T-helper 1 cell (primary cell): ENCODE data around the gene SLC25A43.
"Not testable (repeated sequence)": the region's sequence is repeated elsewhere in the genome, so short reads cannot be mapped to it uniquely, and the experiment has no call there.

Source experiments
- DNase-seq, 5 donors: peaks; one replicate each; pipeline ENCODE4 v3.0.0-alpha.2; 2012 to 2020

The SLC25A43 gene

DNA sequence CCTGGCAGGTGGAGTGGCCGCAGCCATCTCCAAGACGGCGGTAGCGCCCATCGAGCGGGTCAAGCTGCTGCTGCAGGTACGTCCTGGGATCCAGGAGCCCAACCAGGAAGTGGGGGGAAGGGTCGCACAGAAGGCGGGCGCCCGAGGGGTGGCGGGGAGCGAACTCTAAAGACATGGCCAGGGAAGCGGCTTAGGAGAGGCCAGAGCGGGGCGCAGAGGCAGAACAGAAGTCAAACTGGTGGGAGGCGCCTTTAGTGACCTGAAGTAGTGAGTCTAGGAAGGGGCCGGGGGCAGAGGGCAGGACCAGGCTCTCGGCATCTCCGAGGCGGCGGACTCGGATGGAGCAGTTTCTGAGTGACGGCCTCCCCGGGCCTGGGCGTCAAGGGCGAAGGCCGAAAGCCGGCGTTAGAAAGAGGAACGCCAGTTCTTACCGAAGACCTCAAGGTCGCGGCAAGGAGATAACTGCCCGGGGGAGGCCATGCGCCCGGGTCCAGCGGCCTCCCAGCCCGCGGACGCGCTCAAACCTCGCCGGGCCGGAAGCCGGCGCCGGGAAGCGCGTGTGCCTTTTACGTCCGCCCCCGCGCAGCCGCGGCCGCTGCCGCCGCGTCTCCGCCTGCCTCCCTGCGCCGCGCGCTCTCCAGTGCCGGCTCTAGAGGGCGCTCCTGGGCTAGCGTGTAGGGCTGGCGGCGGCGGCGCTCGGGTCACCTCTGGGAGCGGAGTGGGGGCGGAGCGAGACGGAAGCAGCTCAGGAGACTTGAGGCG lies 69.6 kb downstream of the SLC25A43 start:
- DNase-seq = peak; percentile 73 to 88 (median 83)

DNA sequence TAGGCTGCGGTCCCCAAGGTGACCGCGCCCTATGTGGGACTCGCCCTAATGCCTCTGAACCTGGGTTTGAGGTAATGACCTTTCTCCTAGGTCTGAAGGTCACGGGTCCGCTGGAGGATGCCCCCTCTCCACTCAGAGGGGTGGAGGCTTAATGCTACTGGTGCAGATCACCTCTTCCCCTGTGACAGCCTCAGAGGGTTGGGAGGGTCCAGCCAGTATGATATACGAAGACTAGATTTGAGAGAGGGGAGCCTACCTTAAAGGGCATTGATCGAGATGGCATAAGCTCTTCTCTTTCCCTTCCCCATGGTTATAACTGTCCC lies 70.1 kb downstream of the SLC25A43 start:
- DNase-seq = no peak

DNA sequence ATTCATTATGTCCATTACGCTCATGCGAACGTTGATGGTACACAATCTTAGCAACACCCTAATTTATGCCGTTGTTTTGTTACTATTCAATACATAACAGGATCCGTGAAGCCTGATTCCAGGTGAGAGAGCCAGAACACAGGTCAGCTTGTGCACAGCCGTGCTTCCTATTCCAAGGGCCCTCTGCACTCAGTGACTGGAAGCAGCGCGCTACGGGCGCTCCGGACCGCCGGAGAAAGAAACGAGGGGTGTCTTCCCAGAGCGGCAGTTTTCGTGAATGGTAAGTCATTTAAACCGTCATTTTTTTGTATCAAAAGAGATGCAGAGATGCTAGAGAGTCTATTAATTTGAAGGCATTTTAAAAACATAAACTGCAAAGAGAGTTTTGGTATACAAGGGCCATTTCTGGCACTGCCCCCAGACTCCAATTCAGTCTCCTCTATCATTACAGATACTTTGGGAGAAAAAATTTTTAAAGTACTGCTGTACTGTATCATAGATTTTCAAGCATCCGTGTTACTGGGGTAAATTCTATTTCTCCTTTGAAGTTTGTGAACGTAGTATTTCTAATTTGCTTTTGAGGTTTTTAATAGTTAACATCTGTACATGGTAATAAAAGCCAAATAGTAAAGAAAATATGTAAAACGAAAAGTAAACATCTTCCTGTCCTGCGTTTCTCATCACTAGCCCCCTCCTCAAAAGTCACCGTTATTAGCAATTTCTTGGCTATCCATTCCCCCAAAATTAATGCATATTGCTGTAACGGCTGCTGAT lies 75.7 kb downstream of the SLC25A43 start:
- DNase-seq = no peak

DNA sequence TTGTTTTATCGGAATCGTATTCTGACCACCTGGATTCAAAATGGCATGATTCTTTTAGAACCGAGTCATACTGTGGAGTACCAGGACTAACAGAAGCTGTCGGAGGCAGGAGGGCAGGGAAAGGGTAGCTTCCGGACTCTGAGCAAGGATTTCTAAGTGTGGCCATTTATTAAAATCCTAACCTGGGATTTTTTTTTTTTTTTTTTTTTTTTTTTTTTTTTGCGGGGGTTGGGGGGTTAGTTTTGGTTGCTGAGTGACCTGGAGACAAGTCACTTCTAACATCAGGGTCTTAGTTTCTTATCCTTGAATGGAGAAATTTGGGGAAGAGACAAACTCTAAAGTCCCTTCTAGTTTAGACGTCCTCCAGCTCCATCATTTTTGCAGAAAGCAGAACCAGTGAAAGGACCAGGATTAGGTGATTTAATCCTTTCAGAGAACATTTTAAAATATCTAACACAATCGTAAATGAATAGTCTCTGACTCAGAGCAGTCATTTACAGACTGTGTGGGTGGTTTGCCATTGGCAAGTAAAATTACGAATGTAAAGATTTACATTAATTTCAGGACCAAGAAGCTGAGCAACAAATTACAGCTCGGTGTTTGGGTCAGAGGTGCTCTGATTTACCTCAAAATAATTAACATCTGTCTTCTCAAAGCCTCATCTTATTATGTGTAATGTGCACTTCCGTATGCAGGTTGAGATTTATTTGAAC lies 76.4 kb downstream of the SLC25A43 start:
- no peak for DNase-seq

DNA sequence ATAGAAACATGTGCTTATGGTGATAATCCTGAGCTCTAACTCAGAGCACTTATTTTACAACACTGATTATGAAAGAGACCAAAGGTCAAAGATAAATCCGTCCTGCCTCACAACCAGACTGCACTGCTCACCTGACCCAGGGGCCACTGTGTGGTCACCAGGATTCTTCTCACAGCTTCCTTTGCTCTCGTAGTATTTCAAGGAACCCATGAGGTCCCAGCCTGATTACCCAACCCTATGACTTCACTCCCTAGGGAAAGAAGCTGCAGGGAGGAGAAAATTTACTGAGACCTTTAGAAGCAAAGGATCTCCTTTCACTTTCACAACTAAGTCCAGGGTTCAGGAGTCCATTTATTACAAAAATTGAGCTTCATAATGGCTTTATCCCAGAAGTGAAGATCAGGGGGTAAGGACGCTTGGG lies 78.7 kb downstream of the SLC25A43 start:
- DNase-seq = no peak

DNA sequence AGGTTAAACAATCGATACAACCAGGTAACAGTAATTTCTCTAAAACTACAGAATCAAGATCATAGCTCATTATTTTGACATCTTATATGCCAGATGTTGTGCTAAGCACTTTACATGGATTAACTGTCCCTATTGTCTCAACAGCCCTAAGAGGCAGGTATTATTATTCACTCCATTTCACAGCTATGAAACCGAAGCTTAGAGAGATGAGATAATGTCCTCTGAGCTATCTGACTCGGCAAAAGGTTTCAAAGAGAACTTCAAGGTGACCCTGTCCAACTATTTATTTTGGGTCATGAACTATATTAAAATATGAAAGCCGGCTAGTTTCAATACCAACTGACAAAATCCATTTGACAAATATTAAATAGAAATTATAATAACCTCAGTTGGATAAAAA lies 79.4 kb downstream of the SLC25A43 start:
- DNase-seq = no peak

DNA sequence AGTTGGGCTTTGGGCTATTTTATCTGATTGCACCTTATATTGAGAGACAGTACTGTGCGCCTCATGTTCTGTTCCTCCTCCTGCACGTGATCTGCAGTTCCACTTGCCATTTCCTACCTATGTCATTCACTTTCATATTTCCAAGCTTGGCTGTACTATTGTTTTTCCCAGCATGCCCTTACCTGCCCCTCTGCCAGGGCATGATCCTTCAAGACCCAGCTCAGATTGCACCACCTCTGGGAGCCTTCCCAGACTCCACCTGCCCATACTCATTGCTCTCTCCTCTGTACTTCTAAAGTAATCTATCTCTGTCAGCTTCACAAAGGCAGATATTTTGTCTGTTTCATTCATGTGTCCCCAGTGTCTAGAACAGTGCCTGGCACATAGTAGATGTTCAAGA lies 80.7 kb downstream of the SLC25A43 start:
- DNase-seq = no peak

DNA sequence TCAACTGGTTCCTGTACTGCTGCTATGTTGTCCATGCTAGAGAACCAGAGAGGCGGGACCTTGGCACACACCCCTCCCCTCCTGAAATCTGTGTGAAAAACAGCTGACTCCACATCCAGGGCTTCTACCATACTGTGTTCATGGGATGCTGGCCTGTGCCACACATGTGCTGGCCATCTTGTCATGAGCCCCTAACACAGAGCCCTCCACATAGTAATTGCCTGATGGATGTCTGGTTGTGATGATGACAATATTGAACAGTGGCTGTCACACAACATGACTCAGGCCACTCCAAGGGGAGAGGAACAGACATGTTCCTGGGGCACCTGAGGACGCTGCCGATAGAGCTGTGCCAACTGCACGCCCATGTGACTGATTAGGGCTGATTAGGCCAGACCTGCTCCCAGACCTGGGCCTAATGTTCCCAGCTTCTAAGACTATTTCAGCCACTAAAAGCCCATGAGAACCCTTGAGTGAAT lies 82.2 kb downstream of the SLC25A43 start:
- DNase-seq = no peak

DNA sequence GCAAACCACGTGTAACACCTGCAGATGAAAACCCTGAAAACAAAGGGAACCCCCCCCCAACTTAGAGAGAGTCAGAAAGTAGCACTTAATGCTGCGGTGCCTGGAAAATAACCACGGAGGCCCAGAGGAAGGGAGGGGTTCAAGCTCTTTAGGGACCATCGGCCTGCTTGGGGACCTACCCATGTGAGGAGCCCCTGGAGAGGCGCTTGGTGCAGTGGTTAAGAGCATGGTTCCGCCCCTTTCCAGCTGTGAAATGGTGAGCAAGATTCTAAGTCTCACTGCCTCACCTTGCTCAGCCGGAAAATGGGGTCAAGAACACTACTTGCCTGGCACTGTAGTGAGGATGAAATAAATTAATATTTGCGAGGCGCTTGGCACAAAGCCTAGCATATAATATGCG lies 82.9 kb downstream of the SLC25A43 start:
- no peak for DNase-seq

DNA sequence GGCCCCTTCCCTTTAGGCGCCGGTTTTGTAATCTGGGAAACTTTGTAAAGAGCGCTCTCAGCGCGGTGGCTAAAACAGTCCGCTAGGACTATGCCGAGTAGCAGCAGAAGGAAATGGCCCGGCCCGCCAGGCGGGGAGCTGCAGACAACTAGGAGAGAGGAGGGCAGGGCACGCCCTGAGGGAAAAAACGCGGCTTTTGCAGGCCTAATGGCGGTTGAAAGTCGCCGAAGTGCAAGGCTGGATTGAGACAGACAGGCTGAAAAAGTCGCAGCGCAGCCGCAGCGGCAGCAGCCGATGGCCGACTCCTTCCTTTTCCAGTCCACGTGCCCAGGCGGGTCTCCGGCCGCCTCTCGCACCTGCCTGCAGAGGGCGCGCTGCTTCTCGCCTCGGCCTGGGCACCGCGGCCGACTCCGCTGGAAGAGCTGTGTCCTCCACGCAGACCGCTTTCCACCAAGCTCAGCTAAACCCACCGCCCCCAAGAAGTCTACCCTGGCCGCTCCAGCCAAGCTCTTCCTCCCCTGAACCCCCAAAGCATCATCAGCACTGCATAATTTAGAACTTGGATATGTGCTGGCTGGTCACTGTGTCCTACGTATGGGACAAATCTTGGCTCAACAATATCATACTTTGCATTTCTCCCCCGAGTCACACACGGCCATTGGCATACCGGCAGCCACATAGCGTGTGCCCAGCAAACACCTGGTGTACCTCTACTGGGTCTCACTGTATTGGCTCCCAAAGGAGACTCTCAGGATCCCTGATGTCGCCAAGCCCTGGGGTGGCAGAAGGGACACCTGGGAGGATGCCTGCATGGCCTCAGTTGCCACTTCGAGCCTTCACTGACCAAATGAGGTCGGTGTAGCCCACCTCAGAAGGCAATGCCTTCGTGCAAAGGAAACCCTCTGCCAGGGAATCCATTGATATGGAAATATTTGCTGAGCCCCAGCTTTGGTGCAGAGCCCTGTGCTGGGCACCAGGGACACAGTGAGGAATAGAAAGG lies 83.6 kb downstream of the SLC25A43 start:
- DNase-seq = peak; percentile 35 to 66 (median 45)

DNA sequence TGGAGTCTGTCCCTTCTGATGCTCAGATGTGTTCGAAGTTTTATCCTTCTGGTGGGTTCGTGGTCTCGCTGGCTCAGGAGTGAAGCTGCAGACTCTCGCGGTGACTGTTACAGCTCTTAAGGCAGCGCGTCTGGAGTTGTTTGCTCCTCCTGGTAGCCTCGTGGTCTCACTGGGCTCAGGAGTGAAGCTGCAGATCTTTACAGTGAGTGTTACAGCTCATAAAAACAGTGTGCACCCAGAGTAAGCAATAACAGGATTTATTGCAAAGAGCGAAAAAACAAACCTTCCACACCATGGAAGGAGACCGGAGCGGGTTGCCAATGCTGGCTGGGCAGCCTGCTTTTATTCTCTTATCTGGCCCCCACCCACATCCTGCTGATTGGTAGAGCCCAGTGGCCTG lies 87.6 kb downstream of the SLC25A43 start:
- DNase-seq = no peak

DNA sequence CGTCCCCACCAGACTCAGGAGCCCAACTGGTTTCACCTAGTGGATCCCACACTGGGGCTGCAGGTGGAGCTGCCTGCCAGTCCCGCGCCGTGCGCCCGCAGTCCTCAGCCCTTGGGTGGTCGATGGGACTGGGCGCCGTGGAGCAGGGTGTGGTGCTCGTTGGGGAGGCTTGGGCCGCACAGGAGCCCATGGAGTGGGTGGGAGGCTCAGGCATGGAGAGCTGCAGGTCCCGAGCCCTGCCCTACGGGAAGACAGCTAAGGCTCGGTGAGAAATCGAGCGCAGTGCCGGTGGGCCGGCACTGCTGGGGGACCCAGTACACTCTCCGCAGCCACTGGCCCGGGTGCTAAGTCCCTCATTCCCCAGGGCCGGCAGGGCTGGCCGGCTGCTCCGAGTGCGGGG lies 88.6 kb downstream of the SLC25A43 start:
- not testable (repeated sequence) for DNase-seq

DNA sequence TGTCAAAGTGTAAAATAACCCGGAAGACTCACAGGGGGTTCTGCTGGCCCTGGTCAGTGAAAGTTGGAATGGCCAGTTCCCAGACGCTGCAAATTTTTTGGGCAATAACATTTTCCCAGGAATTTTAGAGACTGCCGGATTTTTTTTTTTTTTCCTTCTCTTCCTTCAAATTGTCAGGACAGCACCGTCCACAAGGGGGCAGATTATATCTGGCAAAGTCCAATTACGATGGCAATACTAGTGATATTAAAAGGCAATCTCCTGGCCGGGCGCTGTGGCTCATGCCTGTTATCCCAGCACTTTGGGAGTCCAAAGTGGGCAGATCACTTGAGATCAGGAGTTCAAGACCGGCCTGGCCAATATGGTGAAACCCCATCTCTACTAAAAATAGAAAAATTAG lies 89.6 kb downstream of the SLC25A43 start:
- DNase-seq = peak in 3 of 5 donors; percentile 7 to 36 (median 16)

DNA sequence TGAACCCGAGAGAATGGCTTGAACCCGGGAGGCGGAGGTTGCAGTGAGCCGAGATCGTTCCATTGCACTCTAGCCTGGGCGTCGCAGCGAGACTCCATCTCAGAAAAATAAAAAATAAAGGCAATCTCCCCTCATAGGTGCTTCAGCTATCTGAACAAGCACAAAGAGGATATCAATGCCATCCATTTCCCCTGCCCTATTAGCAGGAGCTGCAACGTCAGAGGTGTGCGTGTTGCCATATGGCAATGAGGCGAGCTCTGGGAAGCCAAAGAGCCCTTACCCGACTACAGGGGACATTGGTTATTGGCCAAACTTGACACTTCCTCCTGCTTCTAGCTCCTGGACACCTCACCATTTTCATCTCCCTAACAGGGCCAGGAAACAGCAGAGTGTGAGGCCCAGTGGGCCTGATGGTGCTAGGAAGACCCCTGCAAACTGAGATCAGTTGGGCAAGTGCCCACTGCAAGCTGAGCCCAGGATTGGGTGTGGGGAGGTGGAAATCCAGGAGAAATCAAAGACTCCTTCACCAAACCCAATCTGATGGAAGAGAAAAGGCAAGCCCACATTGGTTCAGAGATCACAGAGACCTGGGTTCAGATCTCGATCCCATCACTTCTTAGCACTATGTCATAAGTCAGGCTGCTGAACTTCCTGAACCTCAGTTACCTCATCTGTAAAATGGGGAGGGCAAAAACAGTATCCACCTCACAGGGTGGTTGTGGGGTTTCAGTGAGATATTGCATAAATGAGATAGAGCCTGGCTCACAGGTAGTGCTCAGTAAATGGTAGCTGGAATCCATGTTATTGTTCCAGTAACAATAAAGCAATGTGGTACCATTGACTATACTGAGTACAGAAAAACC lies 90.3 kb downstream of the SLC25A43 start:
- no peak for DNase-seq

DNA sequence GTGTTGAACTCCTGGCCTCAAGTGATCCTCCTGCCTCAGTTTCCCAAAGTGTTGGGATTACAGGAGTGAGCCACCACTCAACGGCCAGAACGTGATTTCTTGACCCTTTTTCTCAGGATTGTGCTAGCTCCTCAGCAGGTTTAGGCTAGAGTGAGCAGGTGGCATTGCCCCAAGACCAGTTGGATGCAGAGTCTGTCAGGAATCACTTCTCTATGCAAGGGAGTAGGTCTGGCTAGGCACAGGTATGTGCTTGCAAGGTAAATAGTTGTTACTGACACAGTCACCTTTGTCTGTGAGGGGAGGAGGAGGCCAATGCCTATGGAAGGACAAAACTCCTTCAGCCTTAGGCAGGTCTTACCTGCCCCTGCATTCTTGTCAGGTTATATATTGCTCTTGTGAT lies 93.3 kb downstream of the SLC25A43 start:
- DNase-seq = no peak

DNA sequence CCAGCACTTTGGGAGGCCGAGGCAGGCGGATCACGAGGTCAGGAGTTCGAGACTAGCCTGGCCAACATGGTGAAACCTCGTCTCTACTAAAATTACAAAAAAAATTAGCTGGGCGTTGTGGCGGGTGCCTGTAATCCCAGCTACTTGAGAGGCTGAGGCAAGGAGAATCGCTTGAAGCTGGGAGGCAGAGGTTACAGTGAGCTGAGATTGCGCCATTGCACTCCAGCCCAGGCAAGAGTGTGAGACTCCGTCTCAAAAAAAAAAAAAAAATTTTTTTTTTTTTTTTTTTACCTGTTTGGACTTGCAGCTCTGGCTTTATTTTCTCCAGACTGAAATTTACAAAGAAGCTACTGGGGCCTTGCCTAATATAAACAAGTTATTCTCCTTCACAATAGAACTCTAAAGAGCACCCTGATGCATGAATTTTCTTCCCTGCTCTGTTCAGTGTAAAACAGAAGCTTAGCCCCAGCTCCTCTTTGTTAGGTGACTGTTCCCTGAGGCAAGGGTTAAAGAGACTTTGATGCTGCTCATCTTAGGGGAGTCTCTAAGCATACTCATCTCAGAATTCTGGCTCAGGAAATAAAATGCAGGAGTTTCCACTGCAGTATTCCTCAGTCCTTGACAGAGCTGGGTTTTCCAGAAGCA lies 94.8 kb downstream of the SLC25A43 start:
- DNase-seq = not testable (repeated sequence)

DNA sequence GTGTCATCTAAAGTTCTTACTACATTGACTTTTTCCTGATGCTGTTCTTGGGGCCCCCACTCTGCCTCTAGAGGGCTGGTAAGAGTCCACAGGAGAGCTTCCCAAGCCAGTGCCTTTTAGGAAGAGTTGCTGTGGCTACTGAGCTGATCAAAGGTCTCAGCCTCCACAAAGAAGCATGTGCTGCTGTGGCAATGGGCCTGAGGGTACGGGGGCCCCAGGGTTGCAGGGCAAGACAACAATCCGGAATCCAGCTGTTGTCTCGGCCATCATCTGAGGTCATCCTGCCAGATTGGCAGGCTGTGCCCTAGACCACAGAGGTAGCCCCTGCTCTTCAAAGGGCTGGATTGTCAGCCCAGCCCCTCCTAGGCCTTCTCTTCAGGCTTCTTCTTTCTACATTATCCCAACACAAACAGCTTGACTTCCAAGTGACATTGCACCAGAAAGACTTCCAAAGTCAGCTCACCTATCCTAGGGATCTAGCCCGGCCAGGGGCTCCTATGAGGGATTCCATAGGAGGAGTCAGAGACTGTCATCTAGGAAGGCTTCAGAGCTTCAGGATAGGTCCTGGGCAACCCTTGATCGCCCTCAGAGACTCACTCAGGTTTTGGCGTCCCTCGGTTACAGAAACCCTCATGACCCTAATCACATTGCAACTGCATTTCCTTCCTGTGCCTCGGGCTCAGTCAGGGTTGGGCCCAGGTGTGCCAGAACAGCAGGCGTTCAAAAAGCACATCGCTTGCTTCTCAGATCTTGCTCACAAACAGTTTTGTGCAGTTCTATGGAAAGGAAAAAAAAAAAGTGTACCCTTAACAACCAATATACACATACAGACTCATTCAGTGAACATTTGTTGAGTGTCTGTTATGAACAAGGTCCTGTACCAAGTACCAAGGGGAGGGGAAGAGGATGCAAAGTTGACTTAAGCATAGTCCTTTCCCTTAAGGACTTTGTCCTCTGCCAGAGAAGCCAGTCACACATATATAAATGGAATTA lies 96.9 kb downstream of the SLC25A43 start:
- no peak for DNase-seq

DNA sequence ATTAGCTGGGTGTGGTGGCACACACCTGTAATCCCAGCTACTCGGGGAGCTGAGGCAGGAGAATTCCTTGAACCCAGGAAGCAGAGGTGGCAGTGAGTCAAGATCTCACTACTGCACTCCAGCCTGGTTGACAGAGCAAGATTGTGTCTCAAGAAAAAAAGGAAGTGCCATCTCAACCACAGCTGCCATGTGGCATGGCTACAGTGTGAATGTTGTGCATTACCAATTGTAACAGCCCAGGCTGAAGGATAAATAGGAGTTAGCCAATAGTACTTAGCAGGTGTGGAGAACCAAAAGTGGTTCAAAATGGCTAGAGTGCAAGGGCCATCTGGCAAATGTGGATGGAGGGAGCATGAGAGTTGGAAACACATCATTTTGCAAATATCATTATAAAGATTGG lies 98.0 kb downstream of the SLC25A43 start:
- no peak for DNase-seq

DNA sequence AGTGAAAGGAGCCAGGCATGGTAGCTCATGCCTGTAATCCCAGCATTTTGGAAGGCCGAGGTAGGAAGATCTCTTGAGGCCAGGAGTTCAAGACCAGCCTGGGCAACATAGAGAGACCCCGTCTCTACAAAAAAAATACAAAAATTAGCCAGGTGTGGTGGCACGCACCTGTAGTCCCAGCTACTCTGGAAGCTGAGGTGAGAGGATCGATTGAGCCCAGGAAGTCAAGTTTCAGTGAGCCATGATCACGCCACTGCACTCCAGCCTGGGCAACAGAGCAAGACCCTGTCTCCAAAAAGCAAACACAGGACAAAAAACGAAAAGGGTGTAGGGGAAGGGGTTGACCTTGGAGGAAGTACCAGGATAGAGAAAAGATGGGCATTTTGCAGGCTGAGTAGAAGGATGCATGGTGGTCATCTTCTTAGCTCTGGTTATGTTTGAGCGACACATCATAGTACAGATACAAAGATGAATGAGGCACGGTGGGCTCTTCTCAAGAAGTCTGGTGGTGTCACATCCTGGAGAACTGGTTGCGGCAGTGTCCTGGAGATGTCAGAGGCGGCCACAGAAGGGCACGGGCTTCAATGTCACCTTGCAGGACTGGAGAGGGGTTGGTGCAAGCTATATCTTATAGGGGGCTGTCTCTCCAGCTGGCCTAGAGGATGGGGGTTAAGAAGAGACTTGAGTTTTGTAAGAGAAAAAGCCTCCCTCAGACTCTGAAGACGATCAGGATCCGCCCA lies 101.1 kb downstream of the SLC25A43 start:
- no peak for DNase-seq
